GM23248 (cell line): ENCODE measurements around the gene PLEKHM2. TPM values are rescaled to one million over a fixed set of nuclear protein-coding genes. Genes with fewer than 3 reads are reported as not detected.

Source experiments
- DNase-seq: peaks from one replicate; pipeline ENCODE4 v3.0.0-alpha.2; 2015
- H2AFZ ChIP-seq: fragments of 200-600 bp; sonication (generic); 2 replicates; pipeline ENCODE4 v1.6.1; 2016; ENCODE audit warnings: antibody characterized with exemption
- H3F3A ChIP-seq: fragments of 200-600 bp; sonication (generic); 2 replicates; pipeline ENCODE4 v1.6.1; 2016; ENCODE audit warnings: mild to moderate bottlenecking, antibody characterized with exemption, mixed run types; ENCODE audit not compliant: insufficient read depth
- H3K27ac ChIP-seq: fragments of 200-600 bp; sonication (generic); 2 replicates; pipeline ENCODE4 v1.5.1; 2016; ENCODE audit warnings: mild to moderate bottlenecking
- H3K27me3 ChIP-seq: fragments of 200-600 bp; sonication (generic); replicated peaks from 2 replicates; pipeline ENCODE4 v1.6.1; 2016; ENCODE audit warnings: mild to moderate bottlenecking; ENCODE audit not compliant: insufficient read depth
- H3K36me3 ChIP-seq: fragments of 200-600 bp; sonication (generic); 2 replicates; pipeline ENCODE4 v1.6.1; 2016; ENCODE audit warnings: low read depth, mild to moderate bottlenecking
- H3K4me1 ChIP-seq: fragments of 200-600 bp; sonication (generic); 2 replicates; pipeline ENCODE4 v1.6.1; 2016; ENCODE audit warnings: mild to moderate bottlenecking; ENCODE audit not compliant: insufficient read depth
- H3K4me2 ChIP-seq: fragments of 200-600 bp; sonication (generic); one replicate; pipeline ENCODE4 v1.6.1; 2016; ENCODE audit warnings: mild to moderate bottlenecking; ENCODE audit not compliant: unreplicated experiment
- H3K4me3 ChIP-seq: fragments of 200-600 bp; sonication (generic); 2 replicates; pipeline ENCODE4 v1.5.1; 2016; ENCODE audit warnings: mild to moderate bottlenecking
- H3K79me2 ChIP-seq: fragments of 200-600 bp; sonication (generic); 2 replicates; pipeline ENCODE4 v1.6.1; 2016; ENCODE audit warnings: mild to moderate bottlenecking; ENCODE audit not compliant: insufficient read depth
- H3K9ac ChIP-seq: fragments of 200-600 bp; sonication (generic); 2 replicates; pipeline ENCODE4 v1.6.1; 2016; ENCODE audit warnings: mild to moderate bottlenecking
- H3K9me2 ChIP-seq: fragments of 200-600 bp; sonication (generic); 2 replicates; pipeline ENCODE4 v1.6.1; 2016; ENCODE audit warnings: mixed run types, mild to moderate bottlenecking, moderate library complexity; ENCODE audit not compliant: insufficient read depth
- H3K9me3 ChIP-seq: fragments of 200-600 bp; sonication (generic); one replicate; pipeline ENCODE4 v1.6.1; 2017; ENCODE audit warnings: low read depth
- H4K20me1 ChIP-seq: fragments of 200-600 bp; sonication (generic); 2 replicates; pipeline ENCODE4 v1.6.0; 2016; ENCODE audit not compliant: insufficient read depth
- EZH2 ChIP-seq: fragments of 200-600 bp; sonication (generic); IDR thresholded peaks from 2 replicates; pipeline ENCODE4 v1.6.1; 2018; ENCODE audit warnings: antibody characterized with exemption, mild to moderate bottlenecking; ENCODE audit not compliant: insufficient read depth, poor library complexity, severe bottlenecking
- EZH2phosphoT487 ChIP-seq: fragments of 200-600 bp; sonication (generic); IDR thresholded peaks from 2 replicates; pipeline ENCODE4 v1.6.1; 2018; ENCODE audit warnings: antibody characterized with exemption, moderate library complexity, mild to moderate bottlenecking, low read depth; ENCODE audit not compliant: insufficient read depth
- WGBS, 2 experiments: methylation state at CpG; one replicate each; pipeline ENCODE4 v1.1.6; 2015 to 2017; ENCODE audit warnings: low lambda C conversion rate in 2 of 2, low coverage in 1 of 2; ENCODE audit errors: missing lambda C conversion rate in 2 of 2; 5-methylcytosine and 5-hydroxymethylcytosine counted together
- in situ Hi-C: fragments of 300-500 bp; cut with MboI; formaldehyde crosslinking; loops from 2 replicates; pipeline ENCODE4 v1.15.0; 2020
- polyA plus RNA-seq: library from polyadenylated mRNA; unstranded; fragments of >200 nt; fragmentation: Nextera tagmentation; extraction: Ambion mirVana; gene quantifications from 2 replicates; pipeline ENCODE4 v1.2.1, GENCODE V29; 2016
- small RNA-seq: library from RNA; depleted of rRNA; stranded (forward); fragments of <200 nt; gene quantifications from one replicate; pipeline ENCODE3, GENCODE V24; 2014; ENCODE audit warnings: low read depth, low replicate concordance
- total RNA-seq: library from RNA; depleted of rRNA; stranded (reverse); fragments of >200 nt; shearing (Covaris generic); gene quantifications from 2 replicates; pipeline ENCODE4 v1.2.3, GENCODE V29; 2014; rRNA removed

PLEKHM2 gene
- total and polyA plus RNA-seq, 2 experiments from 2014 or later = 14.9 to 52.9 TPM

DNA sequence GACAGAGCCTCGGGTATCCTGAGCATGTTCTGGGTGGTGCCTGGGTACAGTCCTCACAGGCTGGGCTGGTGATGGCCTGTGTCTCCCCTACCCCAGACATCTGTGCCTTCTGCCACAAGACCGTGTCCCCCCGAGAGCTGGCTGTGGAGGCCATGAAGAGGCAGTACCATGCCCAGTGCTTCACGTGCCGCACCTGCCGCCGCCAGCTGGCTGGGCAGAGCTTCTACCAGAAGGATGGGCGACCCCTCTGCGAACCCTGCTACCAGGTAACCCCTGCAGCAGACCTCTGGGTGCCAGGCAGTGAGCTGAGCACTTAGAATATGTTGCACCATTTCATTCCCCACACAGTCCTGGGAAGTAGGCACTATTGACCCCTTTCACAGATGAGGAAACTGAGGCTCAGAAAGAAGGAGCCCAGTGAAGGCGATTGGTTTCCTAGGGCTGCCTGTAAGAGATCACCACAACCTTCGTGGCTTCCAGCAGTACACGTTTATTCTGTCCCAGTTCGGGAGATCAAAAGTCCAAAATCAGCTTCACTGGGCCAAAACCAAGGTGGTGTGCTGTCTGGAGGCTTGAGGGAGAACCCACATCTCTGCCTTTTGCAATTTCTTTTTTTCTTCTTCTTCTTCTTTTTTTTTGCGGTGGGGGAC is 86.3 kb downstream of the PLEKHM2 start:
- H3K9me3 ChIP-seq = no peaks in the 10 kb centered on the region
- no peak for DNase-seq
- H3K27me3 ChIP-seq = no peaks in the 10 kb centered on the region
- TF ChIP-seq EZH2 (no peak), EZH2phosphoT487 (no peak)
- H3K4me2 ChIP-seq = no peak overlapping the region
- in situ Hi-C loops = no loop called here
- H3K27ac ChIP-seq = no peak overlapping the region
- H3K4me3 ChIP-seq = no peak overlapping the region
- no peaks in the 10 kb centered on the region for H3F3A ChIP-seq
- peaks cover 27% of the 10 kb centered on the region for H3K36me3 ChIP-seq
- H3K9ac ChIP-seq = no peak overlapping the region
- no peaks in the 10 kb centered on the region for H4K20me1 ChIP-seq
- WGBS, 2 experiments = 89 to 93% methylated on average over 14 of the region's 14 CpGs
- H2AFZ ChIP-seq = no peak overlapping the region
- peaks cover 4% of the 10 kb centered on the region; the same call in 1 of the 2 replicates for H3K4me1 ChIP-seq
- H3K79me2 ChIP-seq = no peaks in the 10 kb centered on the region
- no peaks in the 10 kb centered on the region for H3K9me2 ChIP-seq

DNA sequence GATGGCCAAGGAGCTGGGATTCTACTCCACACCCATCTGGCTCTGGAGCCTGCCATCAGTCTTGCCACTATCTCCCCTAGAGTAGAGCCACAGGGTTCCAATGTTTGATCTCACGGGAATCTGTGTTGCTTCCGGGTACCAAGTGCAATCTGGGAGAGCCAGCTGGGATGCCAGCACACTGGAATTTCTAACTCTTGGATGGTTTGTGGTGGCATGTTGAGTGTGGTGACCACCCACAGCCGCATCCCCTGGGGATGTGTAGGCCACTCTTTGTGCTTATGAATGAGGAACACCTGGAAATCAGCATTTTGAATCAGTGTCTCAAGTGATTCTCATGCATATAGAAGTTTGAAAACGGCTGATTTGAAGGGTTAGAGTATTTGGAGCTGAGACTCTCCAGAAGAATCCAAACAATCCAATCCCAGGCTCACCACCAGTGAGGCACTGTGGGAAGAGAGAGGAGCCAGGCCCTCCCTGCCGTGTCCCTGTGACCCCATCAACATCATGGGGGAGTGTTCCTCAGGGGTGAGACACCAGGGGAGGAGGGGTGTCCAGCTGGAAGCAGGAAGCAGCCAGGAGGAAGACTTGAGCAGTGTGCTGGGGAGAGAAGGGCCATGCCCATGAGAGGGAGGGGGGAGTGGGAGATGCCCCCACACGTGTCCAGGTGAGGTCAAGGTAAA is 87.9 kb downstream of the PLEKHM2 start:
- in situ Hi-C loops = no loop called here
- no peak overlapping the region for H3K27ac ChIP-seq
- WGBS, 2 experiments = 90% methylated on average over 6 of the region's 6 CpGs
- H4K20me1 ChIP-seq = no peaks in the 10 kb centered on the region
- no peaks in the 10 kb centered on the region for H3K4me1 ChIP-seq
- TF ChIP-seq EZH2phosphoT487 = no peak
- no peak for TF ChIP-seq EZH2
- H3F3A ChIP-seq = no peaks in the 10 kb centered on the region
- H3K4me3 ChIP-seq = no peak overlapping the region
- no peak overlapping the region for H3K4me2 ChIP-seq
- peaks cover 37% of the 10 kb centered on the region for H3K36me3 ChIP-seq
- H2AFZ ChIP-seq = no peak overlapping the region
- H3K79me2 ChIP-seq = no peaks in the 10 kb centered on the region
- no peaks in the 10 kb centered on the region for H3K27me3 ChIP-seq
- no peak overlapping the region for H3K9ac ChIP-seq
- no peaks in the 10 kb centered on the region for H3K9me3 ChIP-seq
- no peaks in the 10 kb centered on the region for H3K9me2 ChIP-seq
- no peak for DNase-seq

DNA sequence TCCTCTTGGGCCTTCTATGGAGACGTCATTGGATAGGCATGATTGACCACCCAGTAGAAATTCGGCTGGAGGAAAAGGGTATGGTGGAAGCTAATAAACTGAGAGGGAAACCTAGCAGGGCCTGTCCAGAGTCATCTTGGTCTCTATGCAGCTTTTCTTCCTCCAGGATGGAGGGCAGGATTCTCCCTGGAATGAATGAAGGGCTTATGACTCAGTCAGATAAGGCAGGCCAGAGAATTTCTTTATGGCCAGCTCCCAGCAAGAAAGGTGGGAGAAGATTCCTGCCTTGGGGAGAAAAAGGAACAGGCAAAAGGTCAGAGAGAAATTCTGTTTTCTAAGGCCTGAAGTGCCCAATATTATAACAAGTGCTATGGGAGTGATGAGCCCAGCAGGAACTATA is 91.6 kb downstream of the PLEKHM2 start:
- Histone ChIP-seq H4K20me1 (no peaks in the 10 kb centered on the region), H3K27ac (no peak overlapping the region), H3K4me1 (no peaks in the 10 kb centered on the region), H3F3A (no peaks in the 10 kb centered on the region), H3K9ac (no peak overlapping the region), H3K36me3 (peaks cover 31% of the 10 kb centered on the region), H3K79me2 (no peaks in the 10 kb centered on the region), H3K9me2 (no peaks in the 10 kb centered on the region), H3K4me2 (no peak overlapping the region), H3K4me3 (no peak overlapping the region), H3K27me3 (no peaks in the 10 kb centered on the region), H3K9me3 (no peaks in the 10 kb centered on the region), H2AFZ (no peak overlapping the region)
- TF ChIP-seq EZH2phosphoT487 (no peak), EZH2 (no peak)
- DNase-seq = no peak
- WGBS, 2 experiments = 47 to 56% methylated on average over 2 of the region's 2 CpGs
- in situ Hi-C loops = no loop called here

GRCh38 chr1:15777909-15778707 is 94.0 kb downstream of the PLEKHM2 start:
- no peak overlapping the region for H3K27ac ChIP-seq
- H3K4me1 ChIP-seq = no peaks in the 10 kb centered on the region
- in situ Hi-C loops = no loop called here
- no peak overlapping the region for H3K4me2 ChIP-seq
- H3K9me3 ChIP-seq = no peaks in the 10 kb centered on the region
- WGBS, 2 experiments = 98 to 99% methylated on average over 6 to 7 of the region's 7 CpGs
- peaks cover 29% of the 10 kb centered on the region for H3K36me3 ChIP-seq
- H3K9me2 ChIP-seq = no peaks in the 10 kb centered on the region
- H2AFZ ChIP-seq = no peak overlapping the region
- TF ChIP-seq EZH2 = no peak
- TF ChIP-seq EZH2phosphoT487 = no peak
- no peaks in the 10 kb centered on the region for H4K20me1 ChIP-seq
- no peak overlapping the region for H3K4me3 ChIP-seq
- no peaks in the 10 kb centered on the region for H3K79me2 ChIP-seq
- no peak for DNase-seq
- no peak overlapping the region for H3K9ac ChIP-seq
- no peaks in the 10 kb centered on the region for H3F3A ChIP-seq
- H3K27me3 ChIP-seq = no peaks in the 10 kb centered on the region

Small RNA genes within 50 kb of the gene (small RNA-seq; reads per million reads assigned to genes)
- not detected for gene AL121992.2

Other genes with a start within 250 kb of the PLEKHM2 start
- not detected in 2 replicates for gene CTRC, start 245.9 kb upstream of the PLEKHM2 start, total RNA-seq
- not detected in 2 replicates for gene CTRC, start 245.9 kb upstream of the PLEKHM2 start, polyA plus RNA-seq
- not detected in 2 replicates for gene CELA2A, start 227.6 kb upstream of the PLEKHM2 start, total RNA-seq
- not detected in 2 replicates for gene CELA2A, start 227.6 kb upstream of the PLEKHM2 start, polyA plus RNA-seq
- gene CELA2B, start 208.2 kb upstream of the PLEKHM2 start, total RNA-seq = not detected in 2 replicates
- not detected in 2 replicates for gene CELA2B, start 208.2 kb upstream of the PLEKHM2 start, polyA plus RNA-seq
- gene CASP9, start 160.1 kb upstream of the PLEKHM2 start, total RNA-seq = 15.8 and 18.5 TPM in 2 replicates
- gene CASP9, start 160.1 kb upstream of the PLEKHM2 start, polyA plus RNA-seq = 6.7 and 7.6 TPM in 2 replicates
- gene DNAJC16, start 157.5 kb upstream of the PLEKHM2 start, total RNA-seq = 21.8 and 22.5 TPM in 2 replicates
- gene DNAJC16, start 157.5 kb upstream of the PLEKHM2 start, polyA plus RNA-seq = 10.0 and 10.2 TPM in 2 replicates
- gene AGMAT, start 99.3 kb upstream of the PLEKHM2 start, total RNA-seq = 2.2 and 3.9 TPM in 2 replicates
- gene AGMAT, start 99.3 kb upstream of the PLEKHM2 start, polyA plus RNA-seq = 0.75 and 0.85 TPM in 2 replicates
- gene DDI2, start 66.9 kb upstream of the PLEKHM2 start, total RNA-seq = 7.9 and 19.6 TPM in 2 replicates
- gene DDI2, start 66.9 kb upstream of the PLEKHM2 start, polyA plus RNA-seq = 4.3 and 5.0 TPM in 2 replicates
- 0.13 and 0.54 TPM in 2 replicates for gene SLC25A34, start 51.9 kb downstream of the PLEKHM2 start, total RNA-seq
- gene SLC25A34, start 51.9 kb downstream of the PLEKHM2 start, polyA plus RNA-seq = 0.20 and 0.29 TPM in 2 replicates
- gene TMEM82, start 58.2 kb downstream of the PLEKHM2 start, total RNA-seq = not detected in 2 replicates
- not detected in 2 replicates for gene TMEM82, start 58.2 kb downstream of the PLEKHM2 start, polyA plus RNA-seq
- gene FBLIM1, start 74.5 kb downstream of the PLEKHM2 start, total RNA-seq = 59.6 and 69.9 TPM in 2 replicates
- 63.3 and 67.3 TPM in 2 replicates for gene FBLIM1, start 74.5 kb downstream of the PLEKHM2 start, polyA plus RNA-seq
- 0.32 and 0.51 TPM in 2 replicates for gene UQCRHL, start 123.3 kb downstream of the PLEKHM2 start, total RNA-seq
- gene UQCRHL, start 123.3 kb downstream of the PLEKHM2 start, polyA plus RNA-seq = 0.60 and 0.65 TPM in 2 replicates
- gene SPEN, start 163.4 kb downstream of the PLEKHM2 start, total RNA-seq = 12.5 and 16.5 TPM in 2 replicates
- 16.7 and 17.2 TPM in 2 replicates for gene SPEN, start 163.4 kb downstream of the PLEKHM2 start, polyA plus RNA-seq